Liver (tissue), 9 donors: ENCODE results near the gene PLK3. TPM values are rescaled to one million over a fixed set of nuclear protein-coding genes. Genes with fewer than 3 reads are reported as not detected.

Source experiments
- DNase-seq: peaks from one replicate; pipeline ENCODE4 v3.0.0-alpha.2; 2017; ENCODE audit warnings: low spot score
- H3K27ac ChIP-seq, 2 donors: one replicate each; pipeline ENCODE4 v1.7.0; 2013; ENCODE audit warnings: inconsistent platforms in 2 of 2, low read length in 2 of 2, control low read depth in 1 of 2, low read depth in 1 of 2, mild to moderate bottlenecking in 1 of 2
- H3K27me3 ChIP-seq, 4 donors: one replicate each; pipeline versions ENCODE4 v1.6.1 to v1.7.0; 2013; ENCODE audit warnings: low read length in 3 of 4, inconsistent platforms in 1 of 4, mild to moderate bottlenecking in 1 of 4, moderate library complexity in 1 of 4; ENCODE audit not compliant: control insufficient read depth in 4 of 4, insufficient read depth in 4 of 4
- H3K36me3 ChIP-seq, 4 donors: one replicate each; pipeline versions ENCODE4 v1.6.1 to v1.7.0; 2013; ENCODE audit warnings: low read length in 3 of 4, mild to moderate bottlenecking in 3 of 4, low read depth in 1 of 4, moderate library complexity in 1 of 4; ENCODE audit not compliant: control insufficient read depth in 4 of 4, insufficient read depth in 3 of 4
- H3K4me1 ChIP-seq, 4 donors: one replicate each; pipeline versions ENCODE4 v1.6.1 to v1.7.0; 2013; ENCODE audit warnings: low read length in 3 of 4, mild to moderate bottlenecking in 3 of 4, moderate library complexity in 1 of 4; ENCODE audit not compliant: control insufficient read depth in 4 of 4, insufficient read depth in 4 of 4
- H3K4me3 ChIP-seq, 3 donors: one replicate each; pipeline versions ENCODE4 v1.6.1 to v1.7.0; 2013; ENCODE audit warnings: low read length in 3 of 3, control low read depth in 1 of 3, low read depth in 1 of 3, mild to moderate bottlenecking in 1 of 3
- H3K9ac ChIP-seq, 2 donors: one replicate each; pipeline ENCODE4 v1.7.0; 2013; ENCODE audit warnings: low read length in 2 of 2, mild to moderate bottlenecking in 2 of 2, moderate library complexity in 2 of 2, control low read depth in 1 of 2, low read depth in 1 of 2
- H3K9me3 ChIP-seq, 4 donors: one replicate each; pipeline versions ENCODE4 v1.6.1 to v1.7.0; 2013; ENCODE audit warnings: low read length in 3 of 4; ENCODE audit not compliant: control insufficient read depth in 4 of 4
- CTCF ChIP-seq: fragments of 150-350 bp; IDR thresholded peaks from 2 replicates; pipeline ENCODE4 v1.5.1; 2017; ENCODE audit warnings: improper control_type of control experiment, low read depth, low read length; ENCODE audit not compliant: missing input control
- EGR1 ChIP-seq, 2 donors: IDR thresholded peaks; 2 replicates each; pipeline ENCODE4 v1.6.1; 2016 to 2018; ENCODE audit warnings: antibody characterized with exemption in 2 of 2, low read depth in 2 of 2
- FOXA1 ChIP-seq: IDR thresholded peaks from 2 replicates; pipeline ENCODE4 v1.6.1; 2016; ENCODE audit warnings: antibody characterized with exemption
- FOXA2 ChIP-seq: IDR thresholded peaks from 2 replicates; pipeline ENCODE4 v1.6.1; 2016; ENCODE audit warnings: antibody characterized with exemption
- GABPA ChIP-seq, 2 donors: IDR thresholded peaks in 1 of 2; conservative IDR thresholded peaks in 1 of 2; 2 replicates each; pipeline ENCODE4 v1.6.1; 2016; ENCODE audit warnings: antibody characterized with exemption in 2 of 2, mild to moderate bottlenecking in 1 of 2, moderate library complexity in 1 of 2
- JUND ChIP-seq, 2 donors: IDR thresholded peaks; 2 replicates each; pipeline ENCODE4 v1.6.1; 2016; ENCODE audit warnings: antibody characterized with exemption in 2 of 2
- MAX ChIP-seq: IDR thresholded peaks from 2 replicates; pipeline ENCODE4 v1.6.1; 2016; ENCODE audit warnings: antibody characterized with exemption
- NR2F2 ChIP-seq: IDR thresholded peaks from 2 replicates; pipeline ENCODE4 v1.6.1; 2016; ENCODE audit warnings: antibody characterized with exemption
- RAD21 ChIP-seq, 2 donors: IDR thresholded peaks; 2 replicates each; pipeline ENCODE4 v1.6.1; 2016; ENCODE audit warnings: antibody characterized with exemption in 2 of 2, mild to moderate bottlenecking in 2 of 2
- RXRA ChIP-seq, 2 donors: IDR thresholded peaks; 2 replicates each; pipeline ENCODE4 v1.6.1; 2017 to 2018; ENCODE audit warnings: antibody characterized with exemption in 2 of 2, mild to moderate bottlenecking in 1 of 2
- SP1 ChIP-seq: IDR thresholded peaks from 2 replicates; pipeline ENCODE4 v1.6.1; 2018; ENCODE audit warnings: antibody characterized with exemption, mild to moderate bottlenecking
- TAF1 ChIP-seq: conservative IDR thresholded peaks from 2 replicates; pipeline ENCODE4 v1.6.1; 2016; ENCODE audit warnings: antibody characterized with exemption, mild to moderate bottlenecking
- YY1 ChIP-seq: IDR thresholded peaks from 2 replicates; pipeline ENCODE4 v1.6.1; 2016; ENCODE audit warnings: antibody characterized with exemption, mild to moderate bottlenecking
- WGBS: extraction: QIAGEN DNeasy Blood & Tissue Kit; methylation state at CpG from one replicate; pipeline ENCODE4 v1.1.7; 2013; 5-methylcytosine and 5-hydroxymethylcytosine counted together
- polyA plus RNA-seq, 2 donors: library from polyadenylated mRNA; stranded (reverse) in 1 of 2; unstranded in 1 of 2; fragments of 200-250 nt in 1 of 2; fragments of >200 nt in 1 of 2; fragmentation: Nextera tagmentation in 1 of 2; extraction: Ambion mirVana in 1 of 2; gene quantifications; one replicate each; pipeline versions ENCODE4 v1.2.1 to v1.2.3, GENCODE V29; 2013 to 2015
- total RNA-seq, 2 donors: library from RNA; depleted of rRNA; stranded (reverse); fragments of >200 nt; gene quantifications; one replicate each; pipeline ENCODE4 v1.2.3, GENCODE V29; 2014
- TF ChIP-seq, protein P1 (sequence below): IDR thresholded peaks from 2 replicates; pipeline ENCODE4 v1.6.1; 2016; ENCODE audit warnings: antibody characterized with exemption
- TF ChIP-seq, protein P2 (sequence below): IDR thresholded peaks from 2 replicates; pipeline ENCODE4 v1.6.1; 2016; ENCODE audit warnings: antibody characterized with exemption, mild to moderate bottlenecking
- TF ChIP-seq, protein P3 (sequence below): IDR thresholded peaks from 2 replicates; pipeline ENCODE4 v1.6.1; 2016; ENCODE audit warnings: antibody characterized with exemption
- donor health status: healthy.
- donor health status: healthy.
- donor health status: healthy.
- donor health status: healthy.
- donor health status: healthy.

The PLK3 gene
- total and polyA plus RNA-seq, 4 donors: 1.5 to 5.7 (median 2.3) TPM

- 88% methylated on average over 14 of the region's 14 CpGs for WGBS
- Histone ChIP-seq H3K36me3 (peaks cover 5 to 29% (median 18%) of the 10 kb centered on the region in 4 donors), H3K9ac (no peak overlapping the region), H3K4me3 (no peak overlapping the region), H3K9me3 (no peaks in the 10 kb centered on the region), H3K4me1 (peaks cover 0 to 17% (median 8%) of the 10 kb centered on the region in 4 donors), H3K27ac (no peak overlapping the region), H3K27me3 (no peaks in the 10 kb centered on the region)
- no peak for TF ChIP-seq YY1
- TF ChIP-seq SP1: no peak
- no peak for TF ChIP-seq RAD21 (IDR thresholded peaks at IDR 0.05)
- TF ChIP-seq FOXA2: no peak
- TF ChIP-seq EGR1 (IDR thresholded peaks at IDR 0.05; ENCODE audit: low read depth in 2 of 2): no peak
- TF ChIP-seq NR2F2: no peak
- no peak for TF ChIP-seq RXRA (IDR thresholded peaks at IDR 0.05)
- TF ChIP-seq, protein P1, sequence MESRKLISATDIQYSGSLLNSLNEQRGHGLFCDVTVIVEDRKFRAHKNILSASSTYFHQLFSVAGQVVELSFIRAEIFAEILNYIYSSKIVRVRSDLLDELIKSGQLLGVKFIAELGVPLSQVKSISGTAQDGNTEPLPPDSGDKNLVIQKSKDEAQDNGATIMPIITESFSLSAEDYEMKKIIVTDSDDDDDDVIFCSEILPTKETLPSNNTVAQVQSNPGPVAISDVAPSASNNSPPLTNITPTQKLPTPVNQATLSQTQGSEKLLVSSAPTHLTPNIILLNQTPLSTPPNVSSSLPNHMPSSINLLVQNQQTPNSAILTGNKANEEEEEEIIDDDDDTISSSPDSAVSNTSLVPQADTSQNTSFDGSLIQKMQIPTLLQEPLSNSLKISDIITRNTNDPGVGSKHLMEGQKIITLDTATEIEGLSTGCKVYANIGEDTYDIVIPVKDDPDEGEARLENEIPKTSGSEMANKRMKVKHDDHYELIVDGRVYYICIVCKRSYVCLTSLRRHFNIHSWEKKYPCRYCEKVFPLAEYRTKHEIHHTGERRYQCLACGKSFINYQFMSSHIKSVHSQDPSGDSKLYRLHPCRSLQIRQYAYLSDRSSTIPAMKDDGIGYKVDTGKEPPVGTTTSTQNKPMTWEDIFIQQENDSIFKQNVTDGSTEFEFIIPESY: no peak
- TF ChIP-seq JUND (IDR thresholded peaks at IDR 0.05): no peak
- no peak for TF ChIP-seq MAX
- no peak for TF ChIP-seq CTCF
- no peak for TF ChIP-seq TAF1
- TF ChIP-seq, protein P2, sequence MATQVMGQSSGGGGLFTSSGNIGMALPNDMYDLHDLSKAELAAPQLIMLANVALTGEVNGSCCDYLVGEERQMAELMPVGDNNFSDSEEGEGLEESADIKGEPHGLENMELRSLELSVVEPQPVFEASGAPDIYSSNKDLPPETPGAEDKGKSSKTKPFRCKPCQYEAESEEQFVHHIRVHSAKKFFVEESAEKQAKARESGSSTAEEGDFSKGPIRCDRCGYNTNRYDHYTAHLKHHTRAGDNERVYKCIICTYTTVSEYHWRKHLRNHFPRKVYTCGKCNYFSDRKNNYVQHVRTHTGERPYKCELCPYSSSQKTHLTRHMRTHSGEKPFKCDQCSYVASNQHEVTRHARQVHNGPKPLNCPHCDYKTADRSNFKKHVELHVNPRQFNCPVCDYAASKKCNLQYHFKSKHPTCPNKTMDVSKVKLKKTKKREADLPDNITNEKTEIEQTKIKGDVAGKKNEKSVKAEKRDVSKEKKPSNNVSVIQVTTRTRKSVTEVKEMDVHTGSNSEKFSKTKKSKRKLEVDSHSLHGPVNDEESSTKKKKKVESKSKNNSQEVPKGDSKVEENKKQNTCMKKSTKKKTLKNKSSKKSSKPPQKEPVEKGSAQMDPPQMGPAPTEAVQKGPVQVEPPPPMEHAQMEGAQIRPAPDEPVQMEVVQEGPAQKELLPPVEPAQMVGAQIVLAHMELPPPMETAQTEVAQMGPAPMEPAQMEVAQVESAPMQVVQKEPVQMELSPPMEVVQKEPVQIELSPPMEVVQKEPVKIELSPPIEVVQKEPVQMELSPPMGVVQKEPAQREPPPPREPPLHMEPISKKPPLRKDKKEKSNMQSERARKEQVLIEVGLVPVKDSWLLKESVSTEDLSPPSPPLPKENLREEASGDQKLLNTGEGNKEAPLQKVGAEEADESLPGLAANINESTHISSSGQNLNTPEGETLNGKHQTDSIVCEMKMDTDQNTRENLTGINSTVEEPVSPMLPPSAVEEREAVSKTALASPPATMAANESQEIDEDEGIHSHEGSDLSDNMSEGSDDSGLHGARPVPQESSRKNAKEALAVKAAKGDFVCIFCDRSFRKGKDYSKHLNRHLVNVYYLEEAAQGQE: no peak
- no peak for TF ChIP-seq FOXA1
- TF ChIP-seq, protein P3, sequence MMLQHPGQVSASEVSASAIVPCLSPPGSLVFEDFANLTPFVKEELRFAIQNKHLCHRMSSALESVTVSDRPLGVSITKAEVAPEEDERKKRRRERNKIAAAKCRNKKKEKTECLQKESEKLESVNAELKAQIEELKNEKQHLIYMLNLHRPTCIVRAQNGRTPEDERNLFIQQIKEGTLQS: no peak
- no peak for DNase-seq
Measured at GRCh38 chr1:44777547-44777946, 22.6 kb upstream of the PLK3 start.

GRCh38 chr1:44777969-44778635, 22.1 kb upstream of the PLK3 start:
- DNase-seq: no peak
- H3K36me3 ChIP-seq: peaks cover 5 to 29% (median 18%) of the 10 kb centered on the region in 4 donors
- H3K4me1 ChIP-seq: peaks cover 0 to 17% (median 8%) of the 10 kb centered on the region in 4 donors
- H3K4me3 ChIP-seq: no peak overlapping the region
- no peak overlapping the region for H3K27ac ChIP-seq
- TF ChIP-seq EGR1 (IDR thresholded peaks at IDR 0.05; ENCODE audit: low read depth in 2 of 2) (no peak), MAX (no peak), GABPA (IDR thresholded peaks at IDR 0.05 in 1 of 2, conservative IDR thresholded peaks at IDR 0.05 in 1 of 2) (no peak), SP1 (no peak), JUND (IDR thresholded peaks at IDR 0.05) (no peak), RAD21 (IDR thresholded peaks at IDR 0.05) (no peak)
- TF ChIP-seq, protein P2: no peak
- 81% methylated on average over 13 of the region's 13 CpGs for WGBS
- no peak overlapping the region for H3K9ac ChIP-seq
- H3K27me3 ChIP-seq: no peaks in the 10 kb centered on the region
- H3K9me3 ChIP-seq: no peaks in the 10 kb centered on the region
